Measurements from ENCODE around the gene PTPN14. TPM values are rescaled to one million over a fixed set of nuclear protein-coding genes. Genes with fewer than 3 reads are reported as not detected.

The PTPN14 gene
- polyA plus RNA-seq, 1 donor from 2014 or later, result 0.07 TPM

DNA sequence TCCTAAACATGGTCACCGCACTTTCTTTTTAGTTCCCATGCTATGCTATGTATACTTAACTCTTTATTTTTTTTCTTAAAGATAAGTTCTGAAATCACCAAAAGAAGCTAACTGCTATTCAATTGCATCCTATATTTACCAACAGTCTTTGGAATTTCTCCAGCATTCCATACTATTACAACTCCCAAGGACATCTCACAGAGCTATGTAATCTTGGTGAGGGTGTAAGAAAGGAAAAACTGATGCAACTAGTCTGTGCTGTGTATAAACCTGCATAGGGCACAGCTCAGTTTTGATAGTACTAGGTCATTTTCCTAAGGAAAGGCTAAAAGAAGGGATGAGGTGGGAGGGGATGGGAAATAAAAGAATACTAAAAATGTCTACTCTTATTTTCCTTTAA lies 78.0 kb downstream of the PTPN14 start:
- Histone ChIP-seq H3K9ac (ENCODE audit: low read length) (no peak overlapping the region), H4K20me1 (ENCODE audit: insufficient read depth) (no peaks in the 10 kb centered on the region)
- TF ChIP-seq, protein P1, sequence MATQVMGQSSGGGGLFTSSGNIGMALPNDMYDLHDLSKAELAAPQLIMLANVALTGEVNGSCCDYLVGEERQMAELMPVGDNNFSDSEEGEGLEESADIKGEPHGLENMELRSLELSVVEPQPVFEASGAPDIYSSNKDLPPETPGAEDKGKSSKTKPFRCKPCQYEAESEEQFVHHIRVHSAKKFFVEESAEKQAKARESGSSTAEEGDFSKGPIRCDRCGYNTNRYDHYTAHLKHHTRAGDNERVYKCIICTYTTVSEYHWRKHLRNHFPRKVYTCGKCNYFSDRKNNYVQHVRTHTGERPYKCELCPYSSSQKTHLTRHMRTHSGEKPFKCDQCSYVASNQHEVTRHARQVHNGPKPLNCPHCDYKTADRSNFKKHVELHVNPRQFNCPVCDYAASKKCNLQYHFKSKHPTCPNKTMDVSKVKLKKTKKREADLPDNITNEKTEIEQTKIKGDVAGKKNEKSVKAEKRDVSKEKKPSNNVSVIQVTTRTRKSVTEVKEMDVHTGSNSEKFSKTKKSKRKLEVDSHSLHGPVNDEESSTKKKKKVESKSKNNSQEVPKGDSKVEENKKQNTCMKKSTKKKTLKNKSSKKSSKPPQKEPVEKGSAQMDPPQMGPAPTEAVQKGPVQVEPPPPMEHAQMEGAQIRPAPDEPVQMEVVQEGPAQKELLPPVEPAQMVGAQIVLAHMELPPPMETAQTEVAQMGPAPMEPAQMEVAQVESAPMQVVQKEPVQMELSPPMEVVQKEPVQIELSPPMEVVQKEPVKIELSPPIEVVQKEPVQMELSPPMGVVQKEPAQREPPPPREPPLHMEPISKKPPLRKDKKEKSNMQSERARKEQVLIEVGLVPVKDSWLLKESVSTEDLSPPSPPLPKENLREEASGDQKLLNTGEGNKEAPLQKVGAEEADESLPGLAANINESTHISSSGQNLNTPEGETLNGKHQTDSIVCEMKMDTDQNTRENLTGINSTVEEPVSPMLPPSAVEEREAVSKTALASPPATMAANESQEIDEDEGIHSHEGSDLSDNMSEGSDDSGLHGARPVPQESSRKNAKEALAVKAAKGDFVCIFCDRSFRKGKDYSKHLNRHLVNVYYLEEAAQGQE (IDR thresholded peaks at IDR 0.05; ENCODE audit: borderline replicate concordance), result no peak
- TF ChIP-seq TAF1 (IDR thresholded peaks at IDR 0.05; ENCODE audit: low read depth) (no peak), SMC3 (conservative IDR thresholded peaks at IDR 0.05; ENCODE audit: poor library complexity) (no peak), POLR2AphosphoS5 (IDR thresholded peaks at IDR 0.05) (no peak), MXI1 (conservative IDR thresholded peaks at IDR 0.05; ENCODE audit: poor library complexity, severe bottlenecking) (no peak), RAD21 (conservative IDR thresholded peaks at IDR 0.05) (no peak)

GRCh38 chr1:214472364-214472763 lies 79.0 kb downstream of the PTPN14 start:
- no peaks in the 10 kb centered on the region for H3K9me2 ChIP-seq (ENCODE audit: insufficient read depth, low read length)
- H3K4me2 ChIP-seq (ENCODE audit: low read length), result no peak overlapping the region
- no peak overlapping the region for H2AFZ ChIP-seq (ENCODE audit: low read depth, low read length)
- H3K4me3 ChIP-seq (ENCODE audit: low read length), result no peak overlapping the region
- H3K9ac ChIP-seq (ENCODE audit: low read length), result no peak overlapping the region
- no peaks in the 10 kb centered on the region for H3K79me2 ChIP-seq (replicated peaks; ENCODE audit: insufficient read depth, low read length)
- H4K20me1 ChIP-seq (ENCODE audit: insufficient read depth), result no peaks in the 10 kb centered on the region
- H3K36me3 ChIP-seq (ENCODE audit: insufficient read depth, low read length), result no peaks in the 10 kb centered on the region
- H3K27me3 ChIP-seq (ENCODE audit: insufficient read depth, low read depth, low read length), result no peaks in the 10 kb centered on the region
- no peaks in the 10 kb centered on the region for H3K9me3 ChIP-seq (ENCODE audit: low read length)
- TF ChIP-seq, protein P1 (IDR thresholded peaks at IDR 0.05; ENCODE audit: borderline replicate concordance), result no peak
- TF ChIP-seq EP300 (conservative IDR thresholded peaks at IDR 0.05; ENCODE audit: poor library complexity, severe bottlenecking), result no peak
- TF ChIP-seq RAD21 (conservative IDR thresholded peaks at IDR 0.05), result no peak
- no peak for TF ChIP-seq MXI1 (conservative IDR thresholded peaks at IDR 0.05; ENCODE audit: poor library complexity, severe bottlenecking)
- no peak for TF ChIP-seq CTCF (IDR thresholded peaks at IDR 0.05; ENCODE audit: poor library complexity, severe bottlenecking)
- TF ChIP-seq POLR2AphosphoS5 (IDR thresholded peaks at IDR 0.05), result no peak
- no peak for TF ChIP-seq EZH2 (IDR thresholded peaks at IDR 0.05; ENCODE audit: borderline replicate concordance, insufficient read depth, low read length, poor library complexity, severe bottlenecking)
- TF ChIP-seq TAF1 (IDR thresholded peaks at IDR 0.05; ENCODE audit: low read depth), result no peak
- TF ChIP-seq SMC3 (conservative IDR thresholded peaks at IDR 0.05; ENCODE audit: poor library complexity), result no peak
- H3F3A ChIP-seq (ENCODE audit: insufficient read depth, low read length, poor library complexity, severe bottlenecking), result no peaks in the 10 kb centered on the region
- H3K27ac ChIP-seq (ENCODE audit: low read length), result no peak overlapping the region

More for the DNA sequence above, 78.0 kb downstream of the PTPN14 start:
- Histone ChIP-seq H3K4me2 (ENCODE audit: low read length) (no peak overlapping the region), H2AFZ (ENCODE audit: low read depth, low read length) (no peak overlapping the region), H3K4me3 (ENCODE audit: low read length) (no peak overlapping the region), H3K27me3 (ENCODE audit: insufficient read depth, low read depth, low read length) (no peaks in the 10 kb centered on the region), H3K27ac (ENCODE audit: low read length) (no peak overlapping the region), H3K9me3 (ENCODE audit: low read length) (no peaks in the 10 kb centered on the region), H3K79me2 (replicated peaks; ENCODE audit: insufficient read depth, low read length) (no peaks in the 10 kb centered on the region), H3K36me3 (ENCODE audit: insufficient read depth, low read length) (no peaks in the 10 kb centered on the region), H3K9me2 (ENCODE audit: insufficient read depth, low read length) (no peaks in the 10 kb centered on the region), H3F3A (ENCODE audit: insufficient read depth, low read length, poor library complexity, severe bottlenecking) (no peaks in the 10 kb centered on the region)

All from neural cell (in vitro differentiated cells).